Endothelial cell of umbilical vein (primary cell): Measurements from ENCODE around the gene DDR2. TPM values are rescaled to one million over a fixed set of nuclear protein-coding genes. Genes with fewer than 3 reads are reported as not detected.

Source experiments
- BruUV-seq: library from RNA; stranded (reverse); fragments of 400-500 nt; replicated peaks from 2 replicates; lab custom pipeline; 2021; lab: Mats Ljungman, UMichigan
- CTCF ChIA-PET: fragments of 300-600, 350-600 bp; sonication (Branson Sonifier 250); formaldehyde crosslinking; loops from one replicate; lab custom pipeline; 2021; ENCODE audit warnings: antibody characterized with exemption, inconsistent platforms; lab: Charles Lee
- POLR2A ChIA-PET: fragments of 300-600, 350-600 bp; sonication (Branson Sonifier 250); formaldehyde crosslinking; loops from one replicate; lab custom pipeline; 2021; ENCODE audit warnings: antibody characterized with exemption, inconsistent platforms; lab: Charles Lee
- DNase-seq: peaks from one replicate; pipeline ENCODE4 v3.0.0-alpha.2; 2011; ENCODE audit warnings: low read depth, low spot score
- FAIRE-seq: peaks from 2 replicates; lab custom pipeline; 2011; peaks lifted over from hg19 to GRCh38; lab: Jason Lieb, UNC
- H2AFZ ChIP-seq: 2 replicates; pipeline ENCODE4 v1.6.0; 2012; ENCODE audit warnings: low read depth, low read length, control low read depth, inconsistent platforms
- H3K27ac ChIP-seq: 2 replicates; pipeline ENCODE4 v1.5.1; 2011; ENCODE audit warnings: low read depth, mild to moderate bottlenecking, control low read depth, low read length, moderate library complexity; ENCODE audit not compliant: insufficient read depth
- H3K27me3 ChIP-seq, 2 experiments: 2 replicates each; pipeline versions ENCODE4 v1.6.0 to v1.6.1; 2011; ENCODE audit warnings: low read length in 2 of 2, mixed read lengths in 1 of 2; ENCODE audit not compliant: control insufficient read depth in 2 of 2, insufficient read depth in 2 of 2
- H3K36me3 ChIP-seq, 2 experiments: 2 replicates in 1 of 2; 3 replicates in 1 of 2; pipeline ENCODE4 v1.5.1; 2011; ENCODE audit warnings: low read length in 2 of 2, mild to moderate bottlenecking in 1 of 2, moderate library complexity in 1 of 2; ENCODE audit not compliant: control insufficient read depth in 2 of 2, insufficient read depth in 2 of 2; ENCODE audit errors: extremely low read depth in 1 of 2
- H3K4me1 ChIP-seq: 3 replicates; pipeline ENCODE4 v1.5.1; 2011; ENCODE audit warnings: mild to moderate bottlenecking, low read length; ENCODE audit not compliant: control insufficient read depth, insufficient read depth; ENCODE audit errors: extremely low read depth
- H3K4me2 ChIP-seq: 2 replicates; pipeline ENCODE4 v1.6.1; 2011; ENCODE audit warnings: low read length, control low read depth, mixed read lengths; ENCODE audit not compliant: insufficient read depth
- H3K4me3 ChIP-seq, 3 experiments: fragments of 200-600 bp in 1 of 3; sonication (generic), shearing (Covaris generic) in 1 of 3; replicated peaks in 1 of 3; 2 replicates each; pipeline ENCODE4 v1.5.1; 2011 to 2016; ENCODE audit warnings: control low read depth in 3 of 3, low read length in 3 of 3, mild to moderate bottlenecking in 2 of 3, inconsistent platforms in 1 of 3, low read depth in 1 of 3, moderate library complexity in 1 of 3; ENCODE audit not compliant: insufficient read depth in 1 of 3
- H3K79me2 ChIP-seq: 2 replicates; pipeline ENCODE4 v1.6.0; 2012; ENCODE audit warnings: low read length, inconsistent platforms; ENCODE audit not compliant: control insufficient read depth, insufficient read depth
- H3K9ac ChIP-seq: replicated peaks from 2 replicates; pipeline ENCODE3; 2011; ENCODE audit warnings: low read length, control low read depth; ENCODE audit not compliant: insufficient read depth; ENCODE audit errors: extremely low read depth
- H3K9me1 ChIP-seq: replicated peaks from 3 replicates; pipeline ENCODE4 v1.6.0; 2011; ENCODE audit warnings: mild to moderate bottlenecking, low read length; ENCODE audit not compliant: control insufficient read depth, insufficient read depth; ENCODE audit errors: extremely low read depth
- H3K9me3 ChIP-seq: replicated peaks from 2 replicates; pipeline ENCODE4 v1.5.1; 2012; ENCODE audit warnings: low read length, inconsistent platforms; ENCODE audit not compliant: control insufficient read depth, insufficient read depth
- H4K20me1 ChIP-seq: replicated peaks from 2 replicates; pipeline ENCODE3; 2011; ENCODE audit warnings: mild to moderate bottlenecking, low read length; ENCODE audit not compliant: control insufficient read depth, insufficient read depth; ENCODE audit errors: extremely low read depth
- CTCF ChIP-seq, 2 donors: IDR thresholded peaks; 1 replicate in 1 of 2; 2 replicates in 1 of 2; pipeline ENCODE4 v1.5.1; 2011; ENCODE audit warnings: low read length in 2 of 2, mild to moderate bottlenecking in 2 of 2, moderate library complexity in 2 of 2, control low read depth in 1 of 2, inconsistent platforms in 1 of 2, low read depth in 1 of 2; ENCODE audit not compliant: insufficient read depth in 1 of 2; ENCODE audit errors: extremely low read depth in 1 of 2
- EZH2 ChIP-seq: IDR thresholded peaks from 2 replicates; pipeline ENCODE4 v1.6.1; 2012; ENCODE audit warnings: borderline replicate concordance, low read depth, mild to moderate bottlenecking, moderate library complexity, low read length, inconsistent platforms; ENCODE audit not compliant: severe bottlenecking
- FOS ChIP-seq: IDR thresholded peaks from 2 replicates; pipeline ENCODE4 v1.6.1; 2011; ENCODE audit warnings: mild to moderate bottlenecking, low read length, moderate library complexity, borderline replicate concordance; ENCODE audit not compliant: insufficient read depth
- GATA2 ChIP-seq: IDR thresholded peaks from 2 replicates; pipeline ENCODE4 v1.7.0; 2011; ENCODE audit warnings: low read depth, mild to moderate bottlenecking, moderate library complexity, mixed read lengths, low read length; ENCODE audit not compliant: insufficient read length, insufficient read depth
- JUN ChIP-seq: IDR thresholded peaks from 2 replicates; pipeline ENCODE4 v1.6.1; 2011; ENCODE audit warnings: borderline replicate concordance, low read depth; ENCODE audit not compliant: insufficient read length, insufficient read depth
- MAX ChIP-seq: IDR thresholded peaks from 2 replicates; pipeline ENCODE4 v1.6.1; 2011; ENCODE audit not compliant: insufficient read depth, insufficient read length
- MYC ChIP-seq: IDR thresholded peaks from one replicate; pipeline ENCODE4 v1.6.1; 2011; ENCODE audit warnings: mild to moderate bottlenecking, low read depth, low read length
- POLR2A ChIP-seq: IDR thresholded peaks from 2 replicates; pipeline ENCODE4 v1.6.1; 2012; ENCODE audit warnings: low read depth, mild to moderate bottlenecking, control low read depth, low read length
- POLR2AphosphoS5 ChIP-seq: IDR thresholded peaks from 2 replicates; pipeline ENCODE4 v1.6.1; 2012; ENCODE audit warnings: low read depth, mild to moderate bottlenecking, control low read depth, low read length, moderate library complexity; ENCODE audit not compliant: insufficient read depth
- dilution Hi-C: fragments of 300-500 bp; cut with MboI; formaldehyde crosslinking; loops from one replicate; pipeline ENCODE4 v1.15.0; 2019; ENCODE audit warnings: low sequenced_read_pairs; ENCODE audit not compliant: extremely low pct_ligation_motif_present
- intact Hi-C: fragments of 100-400 bp; cut with micrococcal nuclease; formaldehyde crosslinking; loops from one replicate; pipeline ENCODE4 v1.10.0; 2022
- polyA plus RNA-seq, 4 experiments: library from polyadenylated mRNA; depleted of rRNA in 3 of 4; stranded (reverse) in 3 of 4; unstranded in 1 of 4; fragments of >200 nt; gene quantifications; 2 replicates each; pipeline versions ENCODE4 v1.2.1 to v1.2.3, GENCODE V29; 2011 to 2012; ENCODE audit warnings: missing spikeins in 1 of 4
- total RNA-seq: library from RNA; stranded (reverse); gene quantifications from 2 replicates; pipeline ENCODE4 v1.2.3, GENCODE V29; 2021

Gene DDR2
- total and polyA plus RNA-seq, 2 donors (not counting 3 experiments of a cell fraction or from before 2014, with no cell fraction given), result 27.8 to 30.8 TPM

GRCh38 chr1:162677607-162678371 lies 45.5 kb downstream of the DDR2 start:
- intact Hi-C loops (no loop called here), dilution Hi-C loops (no loop called here)
- H3K4me1 ChIP-seq, result peaks cover 60% of the 10 kb centered on the region
- FAIRE-seq, result no peak
- H3K27ac ChIP-seq, result no peak overlapping the region
- no peaks in the 10 kb centered on the region for H3K36me3 ChIP-seq
- no peak overlapping the region for H3K4me3 ChIP-seq
- DNase-seq, result no peak
- no peak overlapping the region for H3K4me2 ChIP-seq
- CTCF ChIA-PET, result interaction anchor here (0.9 to 3.3 kb wide), 5 partner anchors 11 to 122 kb away, joined by 3 to 20 read pairs (median 5); partner anchors contain the start of gene DDR2
- H4K20me1 ChIP-seq, result no peaks in the 10 kb centered on the region
- peaks cover 20% of the 10 kb centered on the region for H3K79me2 ChIP-seq
- H3K9me3 ChIP-seq, result no peaks in the 10 kb centered on the region
- TF ChIP-seq MYC (no peak), GATA2 (no peak), JUN (no peak), CTCF (IDR thresholded peaks at IDR 0.05; ENCODE audit: extremely low read depth in 1 of 2, insufficient read depth in 1 of 2, low read depth in 1 of 2, low read length in 2 of 2) (no peak), FOS (no peak), POLR2AphosphoS5 (no peak), EZH2 (no peak), POLR2A (no peak), MAX (no peak)
- no peak overlapping the region for H3K9ac ChIP-seq
- no TSS peak for BruUV-seq
- no peak overlapping the region for H2AFZ ChIP-seq
- H3K9me1 ChIP-seq, result no peaks in the 10 kb centered on the region
- POLR2A ChIA-PET, result no interaction called here
- no peaks in the 10 kb centered on the region for H3K27me3 ChIP-seq
